HepG2 (cell line): ENCODE results near the gene TP53. TPM values are rescaled to one million over a fixed set of nuclear protein-coding genes. Genes with fewer than 3 reads are reported as not detected.

Experiments used
- ARID2 ChIP-seq: sonication (generic); formaldehyde crosslinking; IDR thresholded peaks from 2 replicates; pipeline ENCODE4 v1.8.1; 2022; ENCODE audit warnings: mild to moderate bottlenecking, missing genetic modification reagents, borderline replicate concordance
- FOXM1 ChIP-seq: sonication (generic); formaldehyde crosslinking; IDR thresholded peaks from 2 replicates; pipeline ENCODE4 v1.5.0; 2020; ENCODE audit warnings: missing genetic modification reagents
- HNRNPLL ChIP-seq: fragments of 200-400 bp; formaldehyde crosslinking; IDR thresholded peaks from 2 replicates; pipeline ENCODE4 v1.6.1; 2017; ENCODE audit warnings: mild to moderate bottlenecking, low read depth, low read length; ENCODE audit not compliant: poor library complexity, severe bottlenecking
- KAT8 ChIP-seq: IDR thresholded peaks from 2 replicates; pipeline ENCODE4 v1.6.1; 2016; ENCODE audit warnings: missing genetic modification reagents, missing compliant biosample characterization
- NCOA5 ChIP-seq: sonication (generic); formaldehyde crosslinking; IDR thresholded peaks from 2 replicates; pipeline ENCODE4 v1.4.0; 2020; ENCODE audit warnings: missing genetic modification reagents
- PRDM15 ChIP-seq: sonication (generic); formaldehyde crosslinking; IDR thresholded peaks from 2 replicates; pipeline ENCODE4 v1.4.0; 2020; ENCODE audit warnings: missing genetic modification reagents
- RFX1 ChIP-seq: fragments of 450-650 bp; IDR thresholded peaks from 2 replicates; pipeline ENCODE4 v1.6.1; 2017
- SKI ChIP-seq: fragments of 450-650 bp; IDR thresholded peaks from one replicate; pipeline ENCODE4 v1.6.1; 2018; ENCODE audit warnings: mild to moderate bottlenecking; ENCODE audit not compliant: partially characterized antibody
- SRSF1 ChIP-seq: fragments of 200-400 bp; formaldehyde crosslinking; optimal IDR thresholded peaks from 2 replicates; pipeline ENCODE3; 2017; ENCODE audit warnings: mild to moderate bottlenecking, low read depth, low read length, moderate library complexity
- SYNCRIP ChIP-seq: fragments of 200-400 bp; formaldehyde crosslinking; IDR thresholded peaks from 2 replicates; pipeline ENCODE4 v1.6.1; 2018; ENCODE audit warnings: mild to moderate bottlenecking, low read depth, low read length; ENCODE audit not compliant: insufficient read depth
- ZMAT5 ChIP-seq: sonication (generic); formaldehyde crosslinking; IDR thresholded peaks from 2 replicates; pipeline ENCODE4 v1.5.0; 2020; ENCODE audit warnings: mild to moderate bottlenecking, low read depth, missing genetic modification reagents, borderline replicate concordance
- ZMYM2 ChIP-seq: sonication (generic); formaldehyde crosslinking; IDR thresholded peaks from 2 replicates; pipeline ENCODE4 v1.8.0; 2022; ENCODE audit warnings: mild to moderate bottlenecking, missing genetic modification reagents
- ZNF740 ChIP-seq: sonication (generic); formaldehyde crosslinking; IDR thresholded peaks from 2 replicates; pipeline ENCODE4 v1.4.0; 2020; ENCODE audit warnings: missing genetic modification reagents
- ZNF746 ChIP-seq: sonication (generic); formaldehyde crosslinking; IDR thresholded peaks from 2 replicates; pipeline ENCODE4 v1.8.0; 2022; ENCODE audit warnings: mild to moderate bottlenecking, missing genetic modification reagents
- polyA plus RNA-seq, 8 experiments: library from polyadenylated mRNA; depleted of rRNA in 3 of 8; stranded (reverse) in 7 of 8; unstranded in 1 of 8; fragments of >200 nt; fragmentation: Illumina TruSeq in 4 of 8; extraction: Trizol in 4 of 8; gene quantifications; 2 replicates each; pipeline versions ENCODE4 v1.2.1 to v1.2.3, GENCODE V29; 2011 to 2016; ENCODE audit warnings: low read depth in 4 of 8, missing spikeins in 1 of 8, mixed read lengths in 1 of 8; ENCODE audit not compliant: insufficient read depth in 1 of 8
- total RNA-seq, 5 experiments: library from RNA; depleted of rRNA; stranded (reverse); fragments of >200 nt; fragmentation: Illumina TruSeq; extraction: Trizol; gene quantifications; 2 replicates each; pipeline ENCODE4 v1.2.3, GENCODE V29; 2016; ENCODE audit warnings: low read depth in 1 of 5
- TF ChIP-seq, protein P1 (sequence below): sonication (generic); formaldehyde crosslinking; IDR thresholded peaks from 2 replicates; pipeline ENCODE4 v1.4.0; 2020; ENCODE audit warnings: mild to moderate bottlenecking, missing genetic modification reagents
- TF ChIP-seq, protein P2 (sequence below): sonication (generic); formaldehyde crosslinking; IDR thresholded peaks from 2 replicates; pipeline ENCODE4 v1.5.0; 2020; ENCODE audit warnings: mild to moderate bottlenecking, missing genetic modification reagents
- TF ChIP-seq, protein P3 (sequence below): sonication (generic); formaldehyde crosslinking; IDR thresholded peaks from 2 replicates; pipeline ENCODE4 v1.4.0; 2020; ENCODE audit warnings: missing genetic modification reagents

Gene TP53
- total and polyA plus RNA-seq, 2 of the 13 experiments (the other 11 are each of a cell fraction or from before 2014, with no cell fraction given) = 17.1 to 29.9 TPM

GRCh38 chr17:7716901-7717755, 29.8 kb upstream of the TP53 start, which contains the start of gene DNAH2 (continued):
- peak; percentile 99 for TF ChIP-seq PRDM15 (CRISPR knock-in tag)
- TF ChIP-seq ZMYM2 = no peak
- TF ChIP-seq SYNCRIP = no peak
- TF ChIP-seq ZNF746 (CRISPR knock-in tag) = no peak
- TF ChIP-seq ARID2 (CRISPR knock-in tag) = no peak
- peak; percentile 69 for TF ChIP-seq HNRNPLL
- peak; percentile 50; the same call in 1 of the 2 replicates for TF ChIP-seq ZNF740
- peak; percentile 65; the same call in 1 of the 2 replicates for TF ChIP-seq KAT8 (CRISPR knock-in tag)
- TF ChIP-seq ZMAT5 (CRISPR knock-in tag) = no peak
- TF ChIP-seq, protein P1, sequence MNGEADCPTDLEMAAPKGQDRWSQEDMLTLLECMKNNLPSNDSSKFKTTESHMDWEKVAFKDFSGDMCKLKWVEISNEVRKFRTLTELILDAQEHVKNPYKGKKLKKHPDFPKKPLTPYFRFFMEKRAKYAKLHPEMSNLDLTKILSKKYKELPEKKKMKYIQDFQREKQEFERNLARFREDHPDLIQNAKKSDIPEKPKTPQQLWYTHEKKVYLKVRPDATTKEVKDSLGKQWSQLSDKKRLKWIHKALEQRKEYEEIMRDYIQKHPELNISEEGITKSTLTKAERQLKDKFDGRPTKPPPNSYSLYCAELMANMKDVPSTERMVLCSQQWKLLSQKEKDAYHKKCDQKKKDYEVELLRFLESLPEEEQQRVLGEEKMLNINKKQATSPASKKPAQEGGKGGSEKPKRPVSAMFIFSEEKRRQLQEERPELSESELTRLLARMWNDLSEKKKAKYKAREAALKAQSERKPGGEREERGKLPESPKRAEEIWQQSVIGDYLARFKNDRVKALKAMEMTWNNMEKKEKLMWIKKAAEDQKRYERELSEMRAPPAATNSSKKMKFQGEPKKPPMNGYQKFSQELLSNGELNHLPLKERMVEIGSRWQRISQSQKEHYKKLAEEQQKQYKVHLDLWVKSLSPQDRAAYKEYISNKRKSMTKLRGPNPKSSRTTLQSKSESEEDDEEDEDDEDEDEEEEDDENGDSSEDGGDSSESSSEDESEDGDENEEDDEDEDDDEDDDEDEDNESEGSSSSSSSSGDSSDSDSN (CRISPR knock-in tag) = peak; percentile 57; the same call in 1 of the 2 replicates
- no peak for TF ChIP-seq FOXM1 (CRISPR knock-in tag)
- no peak for TF ChIP-seq SRSF1
- TF ChIP-seq SKI = no peak
- TF ChIP-seq, protein P2, sequence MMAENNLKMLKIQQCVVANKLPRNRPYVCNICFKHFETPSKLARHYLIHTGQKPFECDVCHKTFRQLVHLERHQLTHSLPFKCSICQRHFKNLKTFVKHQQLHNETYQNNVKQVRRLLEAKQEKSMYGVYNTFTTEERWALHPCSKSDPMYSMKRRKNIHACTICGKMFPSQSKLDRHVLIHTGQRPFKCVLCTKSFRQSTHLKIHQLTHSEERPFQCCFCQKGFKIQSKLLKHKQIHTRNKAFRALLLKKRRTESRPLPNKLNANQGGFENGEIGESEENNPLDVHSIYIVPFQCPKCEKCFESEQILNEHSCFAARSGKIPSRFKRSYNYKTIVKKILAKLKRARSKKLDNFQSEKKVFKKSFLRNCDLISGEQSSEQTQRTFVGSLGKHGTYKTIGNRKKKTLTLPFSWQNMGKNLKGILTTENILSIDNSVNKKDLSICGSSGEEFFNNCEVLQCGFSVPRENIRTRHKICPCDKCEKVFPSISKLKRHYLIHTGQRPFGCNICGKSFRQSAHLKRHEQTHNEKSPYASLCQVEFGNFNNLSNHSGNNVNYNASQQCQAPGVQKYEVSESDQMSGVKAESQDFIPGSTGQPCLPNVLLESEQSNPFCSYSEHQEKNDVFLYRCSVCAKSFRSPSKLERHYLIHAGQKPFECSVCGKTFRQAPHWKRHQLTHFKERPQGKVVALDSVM (CRISPR knock-in tag) = peak; percentile 20; the same call in 1 of the 2 replicates
- no peak for TF ChIP-seq NCOA5 (CRISPR knock-in tag)
- TF ChIP-seq RFX1 = peak; percentile 67
- TF ChIP-seq, protein P3, sequence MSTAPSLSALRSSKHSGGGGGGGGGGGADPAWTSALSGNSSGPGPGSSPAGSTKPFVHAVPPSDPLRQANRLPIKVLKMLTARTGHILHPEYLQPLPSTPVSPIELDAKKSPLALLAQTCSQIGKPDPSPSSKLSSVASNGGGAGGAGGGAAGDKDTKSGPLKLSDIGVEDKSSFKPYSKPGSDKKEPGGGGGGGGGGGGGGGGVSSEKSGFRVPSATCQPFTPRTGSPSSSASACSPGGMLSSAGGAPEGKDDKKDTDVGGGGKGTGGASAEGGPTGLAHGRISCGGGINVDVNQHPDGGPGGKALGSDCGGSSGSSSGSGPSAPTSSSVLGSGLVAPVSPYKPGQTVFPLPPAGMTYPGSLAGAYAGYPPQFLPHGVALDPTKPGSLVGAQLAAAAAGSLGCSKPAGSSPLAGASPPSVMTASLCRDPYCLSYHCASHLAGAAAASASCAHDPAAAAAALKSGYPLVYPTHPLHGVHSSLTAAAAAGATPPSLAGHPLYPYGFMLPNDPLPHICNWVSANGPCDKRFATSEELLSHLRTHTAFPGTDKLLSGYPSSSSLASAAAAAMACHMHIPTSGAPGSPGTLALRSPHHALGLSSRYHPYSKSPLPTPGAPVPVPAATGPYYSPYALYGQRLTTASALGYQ (CRISPR knock-in tag) = 0 out of 2 replicates have a peak, but pooled peaks have one; percentile 19
